ENCODE data around the gene COLEC12. TPM values are rescaled to one million over a fixed set of nuclear protein-coding genes. Genes with fewer than 3 reads are reported as not detected.

The COLEC12 gene
- total RNA-seq, 1 experiment from 2014 or later, result not detected

DNA sequence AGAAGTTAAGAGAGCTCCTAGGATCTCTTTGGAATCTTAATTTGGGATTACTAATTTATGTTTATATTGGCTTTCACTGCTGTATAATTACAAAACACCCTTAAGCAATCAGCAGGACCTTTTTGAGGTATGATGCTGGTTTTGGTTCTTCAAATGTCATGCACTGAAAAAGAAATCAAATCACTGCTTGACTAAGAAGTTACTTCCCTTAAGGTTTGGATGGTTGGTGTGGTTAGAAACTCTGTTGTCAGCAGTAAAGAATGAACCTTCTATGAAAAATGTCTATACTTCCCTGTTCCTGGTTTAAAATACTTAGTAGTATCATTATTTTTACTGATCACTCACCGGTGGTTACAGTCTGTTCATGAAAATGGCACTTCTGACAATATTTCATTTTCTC lies 5.5 kb downstream of the COLEC12 start:
- H3K36me3 Mint-ChIP-seq (ENCODE audit: insufficient read depth, unreplicated experiment), result no peaks in the 10 kb centered on the region
- no peak overlapping the region for H3K4me3 Mint-ChIP-seq (ENCODE audit: low read depth, unreplicated experiment)
- no peak overlapping the region for H3K27ac Mint-ChIP-seq (ENCODE audit: unreplicated experiment)
- H3K27me3 Mint-ChIP-seq (ENCODE audit: unreplicated experiment), result peaks cover 16% of the 10 kb centered on the region
- intact Hi-C loops (cut with micrococcal nuclease; ENCODE audit: unreplicated experiment), result loop anchor here (10.0 kb wide), 1 partner anchor 100 kb away; the partner anchor contains the start of gene CLUL1
- BruUV-seq (replicated peaks), result no TSS peak
- no peaks in the 10 kb centered on the region for H3K9me3 Mint-ChIP-seq (ENCODE audit: low read depth, unreplicated experiment)
- TF ChIP-seq, protein P1, sequence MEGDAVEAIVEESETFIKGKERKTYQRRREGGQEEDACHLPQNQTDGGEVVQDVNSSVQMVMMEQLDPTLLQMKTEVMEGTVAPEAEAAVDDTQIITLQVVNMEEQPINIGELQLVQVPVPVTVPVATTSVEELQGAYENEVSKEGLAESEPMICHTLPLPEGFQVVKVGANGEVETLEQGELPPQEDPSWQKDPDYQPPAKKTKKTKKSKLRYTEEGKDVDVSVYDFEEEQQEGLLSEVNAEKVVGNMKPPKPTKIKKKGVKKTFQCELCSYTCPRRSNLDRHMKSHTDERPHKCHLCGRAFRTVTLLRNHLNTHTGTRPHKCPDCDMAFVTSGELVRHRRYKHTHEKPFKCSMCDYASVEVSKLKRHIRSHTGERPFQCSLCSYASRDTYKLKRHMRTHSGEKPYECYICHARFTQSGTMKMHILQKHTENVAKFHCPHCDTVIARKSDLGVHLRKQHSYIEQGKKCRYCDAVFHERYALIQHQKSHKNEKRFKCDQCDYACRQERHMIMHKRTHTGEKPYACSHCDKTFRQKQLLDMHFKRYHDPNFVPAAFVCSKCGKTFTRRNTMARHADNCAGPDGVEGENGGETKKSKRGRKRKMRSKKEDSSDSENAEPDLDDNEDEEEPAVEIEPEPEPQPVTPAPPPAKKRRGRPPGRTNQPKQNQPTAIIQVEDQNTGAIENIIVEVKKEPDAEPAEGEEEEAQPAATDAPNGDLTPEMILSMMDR (IDR thresholded peaks at IDR 0.05; ENCODE audit: unreplicated experiment), result no peak
- CTCF ChIA-PET, result interaction anchor here (1.7 kb wide), 1 partner anchor 17 kb away, joined by 4 read pairs; no protein-coding TSS in a partner anchor
- H3K4me1 Mint-ChIP-seq (ENCODE audit: low read depth, unreplicated experiment), result peaks cover 5% of the 10 kb centered on the region
- no peak for DNase-seq

DNA sequence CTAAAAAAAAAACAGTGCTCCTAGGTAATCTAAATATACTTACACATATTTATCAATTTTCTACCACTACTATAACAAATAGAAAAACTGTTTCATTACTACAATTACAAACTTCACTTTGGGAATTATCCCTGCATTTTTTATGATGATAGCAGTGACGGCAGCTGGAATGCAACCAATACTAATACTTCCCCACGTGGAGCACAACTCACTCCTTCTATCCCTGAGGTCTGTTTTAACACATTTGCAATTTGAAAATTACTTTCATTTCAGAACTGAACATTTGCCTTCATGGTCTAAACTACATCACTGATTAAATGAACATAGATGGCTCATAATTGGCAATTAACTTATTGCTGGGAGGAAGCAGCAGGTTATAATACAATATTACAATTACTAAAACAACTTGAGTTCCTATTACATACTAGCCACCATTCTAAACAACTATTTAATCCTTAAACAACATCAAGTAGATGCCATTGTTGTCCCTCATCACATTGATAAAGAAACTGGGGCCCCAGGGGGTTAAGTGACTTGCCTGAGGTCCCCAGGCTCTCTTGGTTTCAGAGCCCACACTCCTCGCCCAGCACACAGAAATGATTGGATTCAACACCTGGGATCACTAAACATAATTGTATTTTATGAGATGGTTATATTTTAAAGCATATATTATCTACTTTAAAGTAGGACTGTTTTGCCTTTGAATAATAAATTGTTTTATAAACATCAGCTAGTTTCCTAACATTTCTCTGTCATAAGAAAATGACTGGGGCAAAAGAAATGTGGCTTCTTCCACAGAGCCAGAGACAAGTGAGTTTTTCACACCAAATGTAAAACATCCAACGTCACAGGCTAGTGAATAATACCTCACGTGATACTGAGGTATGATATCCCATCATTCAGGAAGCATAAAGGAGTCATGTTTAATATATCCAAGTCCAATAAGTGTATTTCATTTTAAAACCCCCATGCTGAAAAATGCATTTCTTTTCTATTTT lies 6.2 kb downstream of the COLEC12 start:
- Mint-ChIP-seq H3K4me3 (ENCODE audit: low read depth, unreplicated experiment) (no peak overlapping the region), H3K9me3 (ENCODE audit: low read depth, unreplicated experiment) (no peaks in the 10 kb centered on the region), H3K36me3 (ENCODE audit: insufficient read depth, unreplicated experiment) (no peaks in the 10 kb centered on the region), H3K27me3 (ENCODE audit: unreplicated experiment) (peaks cover 10% of the 10 kb centered on the region), H3K4me1 (ENCODE audit: low read depth, unreplicated experiment) (peaks cover 9% of the 10 kb centered on the region), H3K27ac (ENCODE audit: unreplicated experiment) (no peak overlapping the region)
- no TSS peak for BruUV-seq (replicated peaks)
- CTCF ChIA-PET, result interaction anchor here (1.7 kb wide), 1 partner anchor 16 kb away, joined by 4 read pairs; no protein-coding TSS in a partner anchor
- DNase-seq, result no peak
- intact Hi-C loops (cut with micrococcal nuclease; ENCODE audit: unreplicated experiment), result loop anchor here (10.0 kb wide), 1 partner anchor 101 kb away; the partner anchor contains the start of gene CLUL1
- TF ChIP-seq, protein P1 (IDR thresholded peaks at IDR 0.05; ENCODE audit: unreplicated experiment), result no peak

DNA sequence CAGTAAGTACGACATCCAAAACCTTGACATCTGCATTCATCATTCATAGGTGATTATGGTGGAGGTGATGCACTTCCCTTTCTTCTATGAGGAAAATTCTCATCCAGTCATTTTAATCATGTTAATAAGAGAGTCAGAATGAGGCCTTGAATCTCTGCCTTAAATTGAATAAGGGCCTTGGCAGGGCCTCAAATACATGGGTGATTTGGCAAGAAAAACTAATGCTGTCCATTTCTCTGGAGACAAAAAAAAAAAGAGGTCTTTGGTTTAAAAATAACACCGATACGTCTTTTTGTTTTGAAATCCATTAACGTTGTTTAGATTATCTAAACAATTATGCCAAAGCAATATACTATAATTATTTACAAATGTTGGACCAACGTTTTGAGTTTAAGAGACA lies 8.1 kb downstream of the COLEC12 start:
- no peak for DNase-seq
- no TSS peak for BruUV-seq (replicated peaks)
- intact Hi-C loops (cut with micrococcal nuclease; ENCODE audit: unreplicated experiment), result loop anchor here (10.0 kb wide), 1 partner anchor 102 kb away; the partner anchor contains the start of gene CLUL1
- CTCF ChIA-PET, result no interaction called here
- Mint-ChIP-seq H3K4me3 (ENCODE audit: low read depth, unreplicated experiment) (no peak overlapping the region), H3K4me1 (ENCODE audit: low read depth, unreplicated experiment) (peaks cover 26% of the 10 kb centered on the region), H3K36me3 (ENCODE audit: insufficient read depth, unreplicated experiment) (no peaks in the 10 kb centered on the region), H3K9me3 (ENCODE audit: low read depth, unreplicated experiment) (no peaks in the 10 kb centered on the region), H3K27me3 (ENCODE audit: unreplicated experiment) (no peaks in the 10 kb centered on the region), H3K27ac (ENCODE audit: unreplicated experiment) (no peak overlapping the region)
- TF ChIP-seq, protein P1 (IDR thresholded peaks at IDR 0.05; ENCODE audit: unreplicated experiment), result no peak

DNA sequence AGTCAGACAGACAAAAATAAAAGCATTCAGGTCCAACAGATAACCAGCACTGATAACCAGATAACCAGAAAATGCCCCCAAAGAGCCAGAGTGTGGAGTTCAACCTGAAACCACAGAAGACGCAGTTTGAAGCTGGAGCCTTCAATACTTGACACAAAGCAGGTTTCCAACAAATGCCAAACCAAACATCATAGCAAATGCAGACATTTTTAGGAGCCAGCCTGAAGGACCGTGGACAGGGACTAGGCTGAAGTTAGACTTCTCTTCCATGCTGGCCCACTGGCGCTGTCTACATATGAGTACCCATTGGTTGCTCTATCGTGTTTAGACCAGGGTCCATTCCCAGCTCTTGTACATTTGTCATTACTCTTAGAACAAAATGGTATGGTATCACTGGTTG lies 9.9 kb downstream of the COLEC12 start:
- CTCF ChIA-PET, result no interaction called here
- H3K9me3 Mint-ChIP-seq (ENCODE audit: low read depth, unreplicated experiment), result peaks cover 5% of the 10 kb centered on the region
- intact Hi-C loops (cut with micrococcal nuclease; ENCODE audit: unreplicated experiment), result loop anchor here (10.0 kb wide), 1 partner anchor 104 kb away; the partner anchor contains the start of gene CLUL1
- H3K27ac Mint-ChIP-seq (ENCODE audit: unreplicated experiment), result no peak overlapping the region
- no peaks in the 10 kb centered on the region for H3K27me3 Mint-ChIP-seq (ENCODE audit: unreplicated experiment)
- TF ChIP-seq, protein P1 (IDR thresholded peaks at IDR 0.05; ENCODE audit: unreplicated experiment), result no peak
- no TSS peak for BruUV-seq (replicated peaks)
- DNase-seq, result no peak
- no peaks in the 10 kb centered on the region for H3K36me3 Mint-ChIP-seq (ENCODE audit: insufficient read depth, unreplicated experiment)
- H3K4me1 Mint-ChIP-seq (ENCODE audit: low read depth, unreplicated experiment), result peaks cover 37% of the 10 kb centered on the region
- H3K4me3 Mint-ChIP-seq (ENCODE audit: low read depth, unreplicated experiment), result no peak overlapping the region

Data from Calu3 (cell line).